GM18868 (cell line): ENCODE data around the gene UGT1A5.

Experiments used
- ATAC-seq: cut with Tn5 transposase; IDR thresholded peaks from one replicate; pipeline ENCODE4 v1.9.1; 2021; ENCODE audit warnings: mild to moderate bottlenecking, moderate library complexity; ENCODE audit not compliant: unreplicated experiment

The UGT1A5 gene

GRCh38 chr2:233778030-233778429 lies 65.3 kb downstream of the UGT1A5 start, which contains the start of gene MROH2A:
Gene MROH2A (plus strand): TSS chr2:233778330. CDS start chr2:233779359, 1,029 bp downstream.
- no peak for ATAC-seq

DNA sequence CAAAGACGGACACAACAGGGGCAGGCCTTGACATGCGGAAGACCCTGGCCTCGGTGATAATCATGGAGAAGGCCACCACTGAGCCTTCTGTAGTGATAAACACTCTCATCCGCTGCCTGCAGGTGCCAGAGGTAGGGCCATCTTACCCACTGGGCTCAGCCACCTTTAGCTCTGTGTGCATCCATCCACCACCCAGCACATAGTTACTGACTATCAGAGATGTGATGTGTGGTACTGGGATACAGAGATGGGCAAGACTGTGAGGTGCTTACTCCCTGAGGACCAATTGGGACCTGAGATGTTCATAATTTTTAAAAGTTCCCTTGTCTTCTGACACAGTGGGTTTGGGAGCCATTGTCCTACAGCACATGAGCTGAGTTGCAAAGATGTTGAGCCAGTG lies 67.0 kb downstream of the UGT1A5 start:
- no peak for ATAC-seq

GRCh38 chr2:233780771-233781170 lies 68.1 kb downstream of the UGT1A5 start:
- ATAC-seq: no peak

GRCh38 chr2:233789554-233789953 lies 76.8 kb downstream of the UGT1A5 start:
- ATAC-seq: no peak

GRCh38 chr2:233791151-233791882 lies 78.6 kb downstream of the UGT1A5 start:
- ATAC-seq: no peak

- ATAC-seq: no peak
Measured at GRCh38 chr2:233791883-233792329, 79.2 kb downstream of the UGT1A5 start.

DNA sequence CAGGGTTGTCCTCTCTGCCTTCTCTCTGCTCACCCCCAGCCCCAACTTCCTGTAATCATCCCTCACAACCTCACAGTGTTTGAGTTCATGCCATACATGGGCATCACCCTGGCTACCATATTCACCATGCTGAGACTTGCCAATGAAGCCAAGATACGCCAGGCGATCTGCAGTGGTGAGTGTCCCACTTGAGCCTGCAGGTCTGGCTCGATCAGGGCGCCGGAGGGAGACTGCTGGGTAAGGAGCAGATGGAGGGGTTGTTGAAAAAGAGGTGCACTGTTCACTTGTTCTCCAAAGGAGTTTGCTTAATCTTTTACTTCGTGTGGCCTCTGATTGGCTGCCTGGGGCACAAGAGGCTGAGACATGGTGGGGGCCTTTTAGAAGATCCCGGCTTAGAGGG lies 80.0 kb downstream of the UGT1A5 start:
- ATAC-seq: no peak

DNA sequence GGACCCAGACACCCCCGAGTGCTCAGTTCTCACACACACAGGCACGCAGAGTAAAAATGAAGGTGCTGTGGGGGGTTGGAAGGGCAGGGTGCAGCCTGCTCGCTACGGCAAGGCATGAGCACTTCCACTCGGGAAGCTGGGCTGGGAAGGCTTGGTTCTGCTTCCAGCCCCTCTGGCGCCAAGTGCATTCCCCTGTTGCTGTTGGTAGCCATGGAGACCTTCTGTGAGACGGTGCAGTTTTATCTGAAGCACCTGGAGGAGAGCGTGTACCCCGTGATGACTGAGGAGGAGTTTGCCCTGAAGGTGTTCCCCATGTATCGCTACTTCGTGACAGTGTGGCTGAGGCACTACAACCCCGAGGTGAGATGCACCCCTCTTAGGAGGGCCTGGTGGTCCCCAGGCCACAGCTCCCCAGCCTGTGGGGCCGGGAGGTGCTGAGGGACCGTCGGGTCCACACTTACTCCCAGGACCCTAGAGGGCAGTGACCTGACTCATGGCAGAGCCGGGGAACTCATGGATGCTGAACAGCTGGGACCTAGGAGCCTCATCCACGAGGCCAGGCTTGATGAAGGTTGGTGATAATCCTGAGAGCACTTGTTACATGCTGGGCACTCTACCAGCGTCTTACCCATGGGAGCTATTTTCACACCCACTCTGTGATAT lies 80.9 kb downstream of the UGT1A5 start:
- ATAC-seq: no peak

- ATAC-seq: no peak
Measured at GRCh38 chr2:233794128-233794658, 81.5 kb downstream of the UGT1A5 start.

DNA sequence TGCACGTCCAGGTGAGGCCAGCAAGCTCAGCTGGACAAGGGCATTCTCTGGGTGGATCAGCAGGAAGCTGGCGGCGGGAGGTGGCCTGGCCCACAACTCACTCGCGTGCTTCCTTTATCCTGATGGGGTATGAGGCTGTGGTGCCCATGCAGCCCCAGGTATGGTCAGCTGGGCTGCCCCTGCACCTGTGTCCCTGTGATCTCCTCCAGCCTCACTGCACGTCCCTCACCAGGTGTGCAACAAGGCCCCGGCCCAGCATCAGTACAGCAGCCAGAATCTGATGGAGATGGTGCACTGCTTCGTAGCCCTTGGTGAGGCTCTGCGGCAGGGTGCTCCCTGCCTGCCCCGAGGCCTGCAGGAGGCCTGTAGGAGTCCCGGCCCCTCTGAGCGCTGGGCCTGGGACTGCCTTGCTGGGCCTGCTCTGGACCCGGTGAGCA lies 83.0 kb downstream of the UGT1A5 start:
- no peak for ATAC-seq

GRCh38 chr2:233796254-233796653 lies 83.5 kb downstream of the UGT1A5 start:
- ATAC-seq: no peak

GRCh38 chr2:233798335-233799086 lies 85.8 kb downstream of the UGT1A5 start:
- ATAC-seq: no peak

GRCh38 chr2:233799087-233799665 lies 86.5 kb downstream of the UGT1A5 start:
- no peak for ATAC-seq

DNA sequence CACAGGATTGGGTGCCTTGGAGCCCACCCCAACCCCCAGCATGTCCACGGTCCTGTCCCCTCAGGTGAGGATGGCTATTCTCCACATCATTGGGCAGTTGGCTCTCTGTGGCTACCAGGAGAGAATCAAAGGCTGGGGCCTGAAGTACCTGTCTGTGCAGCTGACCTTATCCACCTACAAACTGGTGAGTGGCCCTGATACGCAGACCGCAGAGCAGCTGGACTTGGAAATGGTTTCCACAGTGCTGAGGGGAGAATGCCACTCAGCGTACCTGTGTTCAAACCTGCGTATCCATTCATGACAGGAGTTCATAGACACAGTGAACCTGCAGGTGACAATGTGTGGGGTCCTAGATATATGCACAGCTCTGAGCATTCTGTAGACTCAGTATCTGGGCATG lies 87.0 kb downstream of the UGT1A5 start:
- ATAC-seq: no peak

DNA sequence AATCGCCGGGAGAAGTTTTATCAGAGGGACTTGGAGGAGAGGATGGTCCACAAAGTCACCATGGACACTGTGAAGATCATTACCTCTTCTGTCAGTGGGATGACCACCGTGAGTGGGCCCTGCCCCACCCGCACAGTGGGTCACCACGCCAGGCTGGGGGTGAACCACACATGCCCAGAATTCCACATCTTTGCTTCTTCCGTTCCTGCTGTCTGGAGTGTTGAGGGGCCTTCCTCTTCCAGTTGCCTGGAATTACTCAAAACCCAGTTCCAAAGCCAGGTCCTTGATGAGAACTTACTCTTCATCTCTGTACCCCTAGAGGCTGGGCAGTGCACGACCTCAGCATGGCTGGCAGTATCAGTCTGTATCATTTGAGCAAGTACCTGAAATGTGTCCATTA lies 87.5 kb downstream of the UGT1A5 start:
- no peak for ATAC-seq

DNA sequence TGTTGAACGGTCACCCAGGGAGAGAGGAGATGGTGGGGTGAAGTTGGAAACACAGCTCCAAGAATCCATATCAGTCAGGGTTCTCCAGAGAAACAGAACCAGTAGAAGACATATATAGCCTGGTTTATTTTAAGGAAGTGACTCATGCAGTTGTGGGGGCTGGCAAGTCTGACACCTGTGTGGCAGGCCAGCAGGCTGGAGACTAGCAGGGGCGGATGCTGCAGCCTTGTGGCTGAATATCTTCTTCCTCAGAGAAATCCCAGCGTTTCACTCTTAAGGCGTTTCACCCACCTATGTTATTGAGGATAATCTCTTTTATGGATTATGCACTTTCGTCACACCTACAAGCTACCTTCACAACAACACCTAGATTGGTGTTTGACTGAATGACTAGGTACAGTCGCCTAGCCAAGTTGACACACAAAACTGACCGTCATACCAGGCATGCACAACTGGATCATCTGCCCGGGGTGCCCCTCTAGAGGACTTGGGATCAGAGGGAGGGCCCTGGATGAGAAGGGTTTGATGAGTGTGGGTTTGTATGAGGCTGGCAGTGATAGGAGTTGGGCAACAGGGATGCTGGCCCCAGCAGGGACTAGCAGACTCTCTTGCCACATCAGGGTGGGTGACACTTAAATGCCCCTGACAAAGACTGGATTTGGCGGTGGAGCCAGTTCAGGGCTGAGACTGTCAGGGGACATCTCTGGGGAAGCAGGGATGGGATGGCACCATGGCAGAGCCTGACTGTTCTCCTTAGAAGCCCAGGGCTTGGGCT lies 88.8 kb downstream of the UGT1A5 start:
- ATAC-seq: peak; percentile 67

DNA sequence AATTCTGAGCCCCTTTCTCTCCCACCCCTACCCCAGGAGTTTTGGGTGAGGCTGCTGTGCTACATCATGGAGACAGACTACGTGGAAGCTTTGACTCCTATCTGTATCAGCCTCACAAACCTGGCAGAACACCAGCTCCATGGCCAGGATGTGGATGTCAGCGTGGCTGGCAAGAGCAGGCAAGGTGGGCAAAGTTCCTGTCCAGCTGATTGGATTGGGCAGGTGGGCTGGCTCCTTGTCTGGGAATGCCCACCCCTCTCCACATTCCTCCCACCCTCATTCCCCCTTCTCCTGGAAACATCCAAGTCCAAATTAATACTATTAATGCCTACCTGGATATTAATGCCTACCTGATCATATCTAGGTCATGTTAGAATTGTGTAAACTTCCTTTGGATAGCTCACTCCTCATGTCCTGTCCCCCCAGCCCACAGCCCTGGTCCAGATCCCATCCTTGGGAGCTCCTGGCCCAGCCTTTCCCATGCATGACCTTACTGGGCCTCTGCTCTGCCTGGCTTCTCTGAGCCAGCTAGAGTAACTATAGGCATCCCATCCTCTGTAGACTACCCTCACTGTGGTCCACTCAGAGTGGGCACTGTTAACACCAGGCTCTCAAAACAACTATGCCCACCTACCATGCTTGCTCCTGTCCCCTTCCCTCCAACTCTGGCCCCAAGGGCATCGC lies 89.6 kb downstream of the UGT1A5 start:
- ATAC-seq: no peak

GRCh38 chr2:233803292-233803911 lies 90.7 kb downstream of the UGT1A5 start:
- ATAC-seq: no peak

DNA sequence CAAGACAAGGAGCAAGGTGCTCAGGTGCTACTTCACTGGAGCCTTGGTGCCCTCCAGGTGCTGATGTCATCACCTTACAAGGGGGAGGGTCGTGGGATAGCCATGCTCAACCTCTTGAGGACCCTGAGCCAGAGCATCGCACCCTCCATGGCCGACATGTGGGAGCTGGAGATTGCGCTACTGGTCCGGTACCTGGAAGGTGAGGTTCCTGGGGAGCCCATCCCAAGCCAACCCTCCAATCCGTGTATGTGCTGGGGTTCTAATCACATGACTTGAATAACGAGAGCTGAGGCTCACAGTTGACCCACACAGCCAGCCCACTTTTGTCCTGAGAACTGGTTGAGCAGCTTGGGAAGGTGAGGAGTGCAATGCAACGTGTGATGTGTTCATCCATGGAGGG lies 91.3 kb downstream of the UGT1A5 start:
- no peak for ATAC-seq
